Endodermal cell (in vitro differentiated cells): ENCODE measurements around the gene LAMC2. TPM values are rescaled to one million over a fixed set of nuclear protein-coding genes. Genes with fewer than 3 reads are reported as not detected.

ENCODE experiments used
- DNase-seq: peaks from one replicate; pipeline ENCODE4 v3.0.0-alpha.2; 2017
- H3K27ac ChIP-seq: 2 replicates; pipeline ENCODE4 v1.5.1; 2013; ENCODE audit warnings: mild to moderate bottlenecking, low read depth, low read length, moderate library complexity
- H3K27me3 ChIP-seq: 2 replicates; pipeline ENCODE4 v1.6.1; 2013; ENCODE audit warnings: mild to moderate bottlenecking, low read length, moderate library complexity; ENCODE audit not compliant: insufficient read depth, control insufficient read depth, poor library complexity, severe bottlenecking
- H3K36me3 ChIP-seq: 2 replicates; pipeline ENCODE4 v1.7.0; 2013; ENCODE audit warnings: mild to moderate bottlenecking, low read length, moderate library complexity; ENCODE audit not compliant: control insufficient read depth, insufficient read depth
- H3K4me1 ChIP-seq: one replicate; pipeline ENCODE4 v1.7.0; 2013; ENCODE audit warnings: low read length; ENCODE audit not compliant: control insufficient read depth, insufficient read depth
- H3K4me3 ChIP-seq: 2 replicates; pipeline ENCODE4 v1.5.1; 2013; ENCODE audit warnings: mild to moderate bottlenecking, low read length, moderate library complexity
- H3K9ac ChIP-seq: 2 replicates; pipeline ENCODE4 v1.6.1; 2013; ENCODE audit warnings: mild to moderate bottlenecking, low read length, moderate library complexity; ENCODE audit not compliant: poor library complexity, severe bottlenecking; ENCODE audit errors: extremely low read depth
- H3K9me3 ChIP-seq: 2 replicates; pipeline ENCODE4 v1.6.1; 2013; ENCODE audit warnings: mild to moderate bottlenecking, low read length, moderate library complexity; ENCODE audit not compliant: control insufficient read depth
- H3K27ac Mint-ChIP-seq: 2 replicates; pipeline ENCODE4 v1.8.0; 2020; ENCODE audit warnings: mixed read lengths
- H3K27me3 Mint-ChIP-seq: 2 replicates; pipeline ENCODE4 v1.8.0; 2021; ENCODE audit warnings: mild to moderate bottlenecking, mixed read lengths; ENCODE audit not compliant: insufficient read depth
- H3K36me3 Mint-ChIP-seq: 2 replicates; pipeline ENCODE4 v1.8.0; 2020; ENCODE audit warnings: low read depth, mixed read lengths
- H3K4me1 Mint-ChIP-seq: 2 replicates; pipeline ENCODE4 v1.8.0; 2020; ENCODE audit warnings: mixed read lengths
- H3K4me3 Mint-ChIP-seq: 2 replicates; pipeline ENCODE4 v1.8.0; 2020; ENCODE audit warnings: mild to moderate bottlenecking, moderate library complexity, mixed read lengths
- H3K9me3 Mint-ChIP-seq: 2 replicates; pipeline ENCODE4 v1.8.0; 2020; ENCODE audit warnings: mild to moderate bottlenecking, mixed read lengths
- WGBS, 2 experiments: methylation state at CpG; one replicate each; pipeline versions ENCODE4 v1.1.5 to v1.1.7; 2013; ENCODE audit warnings: missing lambda C conversion rate in 2 of 2, mixed read lengths in 1 of 2; ENCODE audit not compliant: insufficient coverage in 1 of 2, insufficient read length in 1 of 2; 5-methylcytosine and 5-hydroxymethylcytosine counted together
- total RNA-seq, 2 donors: library from RNA; stranded (reverse); fragmentation: NEBNext Ultra II Directional in 1 of 2; extraction: Animal tissue kit (Norgen Biotek cat#: 25700) in 1 of 2; gene quantifications; 2 replicates in 1 of 2; 3 replicates in 1 of 2; pipeline ENCODE4 v1.2.1, GENCODE V29; 2021
- TF ChIP-seq, protein P1 (sequence below): fragments of 200-600 bp; sonication (generic); conservative IDR thresholded peaks from 2 replicates; pipeline ENCODE4 v1.5.0; 2021; ENCODE audit warnings: antibody characterized with exemption, mild to moderate bottlenecking

LAMC2 gene
- total RNA-seq, 2 donors from 2014 or later = 2.8 to 4.8 TPM

DNA sequence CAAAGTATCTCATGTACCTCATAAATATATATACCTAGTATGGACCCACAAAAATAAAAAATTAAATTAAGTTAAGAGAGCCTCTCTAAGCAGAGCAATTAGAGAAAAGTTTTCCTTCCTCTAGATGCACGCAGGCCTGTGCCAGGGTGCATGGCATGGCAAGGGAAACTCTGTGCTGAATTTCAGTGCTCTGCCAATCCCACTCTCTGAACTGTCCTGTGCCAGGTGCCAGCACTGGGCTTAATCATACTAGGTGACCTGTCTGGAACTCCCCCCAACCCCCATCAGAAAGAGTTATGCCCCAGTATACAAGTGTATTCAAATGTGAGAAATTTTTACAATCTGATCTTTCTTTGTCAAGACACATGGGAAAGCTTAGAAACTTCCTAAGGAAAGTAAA is 10.4 kb upstream of the LAMC2 start:
- Histone ChIP-seq H3K36me3 (no peaks in the 10 kb centered on the region), H3K4me1 (no peaks in the 10 kb centered on the region), H3K4me3 (no peak overlapping the region), H3K27me3 (no peaks in the 10 kb centered on the region), H3K9me3 (no peaks in the 10 kb centered on the region), H3K9ac (no peak overlapping the region), H3K27ac (no peak overlapping the region)
- Mint-ChIP-seq H3K4me3 (no peak overlapping the region), H3K27me3 (no peaks in the 10 kb centered on the region), H3K4me1 (peaks cover 9% of the 10 kb centered on the region), H3K36me3 (no peaks in the 10 kb centered on the region), H3K27ac (no peak overlapping the region), H3K9me3 (no peaks in the 10 kb centered on the region)
- no peak for DNase-seq
- TF ChIP-seq, protein P1, sequence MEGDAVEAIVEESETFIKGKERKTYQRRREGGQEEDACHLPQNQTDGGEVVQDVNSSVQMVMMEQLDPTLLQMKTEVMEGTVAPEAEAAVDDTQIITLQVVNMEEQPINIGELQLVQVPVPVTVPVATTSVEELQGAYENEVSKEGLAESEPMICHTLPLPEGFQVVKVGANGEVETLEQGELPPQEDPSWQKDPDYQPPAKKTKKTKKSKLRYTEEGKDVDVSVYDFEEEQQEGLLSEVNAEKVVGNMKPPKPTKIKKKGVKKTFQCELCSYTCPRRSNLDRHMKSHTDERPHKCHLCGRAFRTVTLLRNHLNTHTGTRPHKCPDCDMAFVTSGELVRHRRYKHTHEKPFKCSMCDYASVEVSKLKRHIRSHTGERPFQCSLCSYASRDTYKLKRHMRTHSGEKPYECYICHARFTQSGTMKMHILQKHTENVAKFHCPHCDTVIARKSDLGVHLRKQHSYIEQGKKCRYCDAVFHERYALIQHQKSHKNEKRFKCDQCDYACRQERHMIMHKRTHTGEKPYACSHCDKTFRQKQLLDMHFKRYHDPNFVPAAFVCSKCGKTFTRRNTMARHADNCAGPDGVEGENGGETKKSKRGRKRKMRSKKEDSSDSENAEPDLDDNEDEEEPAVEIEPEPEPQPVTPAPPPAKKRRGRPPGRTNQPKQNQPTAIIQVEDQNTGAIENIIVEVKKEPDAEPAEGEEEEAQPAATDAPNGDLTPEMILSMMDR = no peak
- WGBS, 2 experiments = 97 to 100% methylated on average over 1 of the region's 1 CpG

DNA sequence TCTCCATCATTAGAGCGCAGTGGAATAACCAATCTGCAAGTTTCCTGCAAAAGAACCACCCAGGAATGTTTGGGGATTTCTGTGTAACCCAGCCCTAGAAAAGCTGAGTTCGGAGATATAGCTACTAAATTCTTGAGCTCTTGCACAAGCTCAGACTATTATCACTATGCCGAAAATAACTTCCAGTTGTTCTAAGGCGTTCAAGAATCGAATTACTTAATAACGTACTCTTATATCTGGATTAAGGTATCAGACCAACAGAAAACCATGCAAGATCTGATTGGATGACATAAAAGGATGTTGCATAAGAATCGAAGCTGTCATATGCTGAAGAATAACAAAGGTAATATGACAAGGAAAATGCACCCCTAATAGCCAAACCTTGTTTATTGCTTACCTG is 7.5 kb upstream of the LAMC2 start:
- Mint-ChIP-seq H3K4me1 (peaks cover 12% of the 10 kb centered on the region), H3K36me3 (no peaks in the 10 kb centered on the region), H3K27ac (no peak overlapping the region), H3K9me3 (no peaks in the 10 kb centered on the region), H3K27me3 (no peaks in the 10 kb centered on the region), H3K4me3 (no peak overlapping the region)
- Histone ChIP-seq H3K9me3 (no peaks in the 10 kb centered on the region), H3K27me3 (no peaks in the 10 kb centered on the region), H3K36me3 (no peaks in the 10 kb centered on the region), H3K27ac (no peak overlapping the region), H3K9ac (no peak overlapping the region), H3K4me1 (no peaks in the 10 kb centered on the region), H3K4me3 (no peak overlapping the region)
- WGBS, 2 experiments = 93 to 97% methylated on average over 4 to 7 of the region's 7 CpGs
- TF ChIP-seq, protein P1 = no peak
- no peak for DNase-seq

DNA sequence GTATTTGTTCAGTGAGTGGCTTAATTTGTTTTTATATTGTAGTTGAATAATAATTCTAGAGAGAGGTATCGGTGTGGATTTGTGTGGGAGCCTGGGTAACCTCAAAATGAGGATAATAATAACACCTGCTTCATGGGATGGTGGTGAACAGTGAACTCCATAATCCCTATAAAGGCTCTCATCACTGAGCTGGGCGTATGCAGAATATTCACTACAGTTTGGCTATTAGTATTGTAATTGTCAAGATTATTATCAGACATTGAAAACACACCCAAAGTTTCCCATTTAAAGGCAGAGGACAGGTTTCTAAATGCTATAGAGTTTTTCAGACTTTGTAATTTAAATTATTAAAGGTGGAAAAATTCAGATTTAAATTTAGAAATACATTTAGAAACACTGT is 7.0 kb upstream of the LAMC2 start:
- Mint-ChIP-seq H3K27ac (no peak overlapping the region), H3K36me3 (no peaks in the 10 kb centered on the region), H3K4me1 (peaks cover 12% of the 10 kb centered on the region), H3K9me3 (no peaks in the 10 kb centered on the region), H3K27me3 (peaks cover 2% of the 10 kb centered on the region), H3K4me3 (no peak overlapping the region)
- Histone ChIP-seq H3K9me3 (no peaks in the 10 kb centered on the region), H3K4me3 (no peak overlapping the region), H3K9ac (no peak overlapping the region), H3K36me3 (no peaks in the 10 kb centered on the region), H3K27me3 (peaks cover under 1% of the 10 kb centered on the region), H3K4me1 (no peaks in the 10 kb centered on the region), H3K27ac (no peak overlapping the region)
- TF ChIP-seq, protein P1 = no peak
- WGBS, 2 experiments = 95% methylated on average over 2 of the region's 2 CpGs; no CpG with 5 or more reads in 1 of the 2 experiments
- DNase-seq = no peak
